ENCODE results near the gene SERTAD2. TPM values are rescaled to one million over a fixed set of nuclear protein-coding genes. Genes with fewer than 3 reads are reported as not detected.
A peak's percentile ranks its signal among the peaks of the same experiment; 100 is the strongest.

The SERTAD2 gene
- total and polyA plus RNA-seq, 2 of the 4 experiments (the other 2 are of a cell fraction): 5.0 to 11.0 TPM

DNA sequence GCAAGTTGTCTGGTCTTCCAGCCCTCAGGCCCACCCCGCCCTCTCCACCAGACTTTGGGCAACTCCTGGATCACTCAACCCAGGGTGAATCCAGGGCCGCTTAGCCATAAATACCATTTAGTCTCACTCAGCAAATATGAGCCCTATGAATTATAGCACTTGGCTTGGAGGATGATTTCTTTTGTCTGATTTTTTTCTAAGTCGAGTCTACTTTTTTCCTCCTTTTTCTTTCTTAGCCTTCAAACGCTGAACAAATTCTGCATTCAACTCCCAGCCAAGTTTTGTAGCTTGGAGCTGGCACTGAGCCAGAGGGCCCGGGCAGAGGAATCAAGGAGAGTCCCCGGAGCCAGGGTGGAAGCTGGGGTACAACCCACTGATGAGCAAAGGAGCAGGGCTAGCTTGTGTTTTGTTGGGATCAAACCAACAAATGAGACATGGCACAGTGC lies 48.7 kb downstream of the SERTAD2 start:
- Histone ChIP-seq H4K5ac (ENCODE audit: low read depth, low read length) (no peak overlapping the region), H3K27ac (ENCODE audit: insufficient read depth, low read length) (no peak overlapping the region), H4K91ac (ENCODE audit: insufficient read depth, low read depth, low read length) (no peak overlapping the region), H2AK5ac (ENCODE audit: low read depth, low read length) (no peak overlapping the region), H2BK120ac (ENCODE audit: low read depth, low read length) (no peak overlapping the region), H3K27me3 (ENCODE audit: control insufficient read depth, insufficient read depth, low read length) (peaks cover 70% of the 10 kb centered on the region), H3K9me1 (ENCODE audit: insufficient read depth, low read length) (no peaks in the 10 kb centered on the region), H3K56ac (ENCODE audit: extremely low read depth, insufficient read depth, low read length) (no peak overlapping the region), H3K18ac (ENCODE audit: low read depth, low read length) (no peak overlapping the region), H3K79me1 (ENCODE audit: low read depth in 1 of 2, low read length in 2 of 2) (no peaks in the 10 kb centered on the region), H3K9me3 (ENCODE audit: control insufficient read depth, insufficient read depth, low read length) (peaks cover 4% of the 10 kb centered on the region), H3K4me1 (ENCODE audit: control insufficient read depth, insufficient read depth, low read length) (peaks cover 1% of the 10 kb centered on the region; the same call in 1 of the 2 replicates), H2AK9ac (replicated peaks; ENCODE audit: low read depth, low read length, poor library complexity) (no peak overlapping the region), H3K9ac (ENCODE audit: low read depth, low read length) (no peak overlapping the region), H3K23ac (ENCODE audit: low read depth, low read length) (no peak overlapping the region), H3K4ac (ENCODE audit: low read depth, low read length) (no peak overlapping the region), H3K36me3 (ENCODE audit: control insufficient read depth, insufficient read depth, low read length) (no peaks in the 10 kb centered on the region), H3K4me2 (ENCODE audit: low read depth, low read length) (no peak overlapping the region), H4K8ac (ENCODE audit: low read depth in 2 of 2, low read length in 2 of 2) (no peak overlapping the region), H2AFZ (replicated peaks; ENCODE audit: low read length, poor library complexity) (no peak overlapping the region), H3K4me3 (ENCODE audit: insufficient read depth, low read depth, low read length) (no peak overlapping the region), H3K14ac (replicated peaks; ENCODE audit: low read depth, low read length) (no peak overlapping the region), H2BK20ac (ENCODE audit: low read depth, low read length) (no peak overlapping the region), H2BK15ac (ENCODE audit: low read depth, low read length) (no peak overlapping the region), H4K20me1 (ENCODE audit: insufficient read depth, low read length) (no peaks in the 10 kb centered on the region), H2BK5ac (ENCODE audit: low read depth, low read length, poor library complexity, severe bottlenecking) (no peak overlapping the region)
- BruUV-seq (replicated peaks): no TSS peak
- intact Hi-C loops (cut with micrococcal nuclease): no loop called here
- POLR2A ChIA-PET (ENCODE audit: unreplicated experiment): no interaction called here
- no CpG with 5 or more reads among the region's 6 CpGs for WGBS, 2 experiments (ENCODE audit: extremely low coverage in 2 of 2, insufficient read length in 1 of 2)
- in situ Hi-C loops (cut with MboI; ENCODE audit: low sequenced_read_pairs): no loop called here
- dilution Hi-C loops (cut with HindIII; ENCODE audit: low sequenced_read_pairs, unreplicated experiment): no loop called here
- CTCF ChIA-PET: no interaction called here
- DNase-seq (peak; percentile 29), ATAC-seq (ENCODE audit: low read depth) (peak; percentile 31; the same call in 1 of the 2 replicates)
- TF ChIP-seq, protein P1, sequence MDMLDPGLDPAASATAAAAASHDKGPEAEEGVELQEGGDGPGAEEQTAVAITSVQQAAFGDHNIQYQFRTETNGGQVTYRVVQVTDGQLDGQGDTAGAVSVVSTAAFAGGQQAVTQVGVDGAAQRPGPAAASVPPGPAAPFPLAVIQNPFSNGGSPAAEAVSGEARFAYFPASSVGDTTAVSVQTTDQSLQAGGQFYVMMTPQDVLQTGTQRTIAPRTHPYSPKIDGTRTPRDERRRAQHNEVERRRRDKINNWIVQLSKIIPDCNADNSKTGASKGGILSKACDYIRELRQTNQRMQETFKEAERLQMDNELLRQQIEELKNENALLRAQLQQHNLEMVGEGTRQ (IDR thresholded peaks at IDR 0.05; ENCODE audit: low read depth, low read length): no peak
- TF ChIP-seq MAFK (IDR thresholded peaks at IDR 0.05; ENCODE audit: low read depth, low read length): peak; percentile 56
